ENCODE measurements around the gene SEMA6B.
"Not testable (repeated sequence)": the region's sequence is repeated elsewhere in the genome, so short reads cannot be mapped to it uniquely, and the experiment has no call there.

Gene SEMA6B

DNA sequence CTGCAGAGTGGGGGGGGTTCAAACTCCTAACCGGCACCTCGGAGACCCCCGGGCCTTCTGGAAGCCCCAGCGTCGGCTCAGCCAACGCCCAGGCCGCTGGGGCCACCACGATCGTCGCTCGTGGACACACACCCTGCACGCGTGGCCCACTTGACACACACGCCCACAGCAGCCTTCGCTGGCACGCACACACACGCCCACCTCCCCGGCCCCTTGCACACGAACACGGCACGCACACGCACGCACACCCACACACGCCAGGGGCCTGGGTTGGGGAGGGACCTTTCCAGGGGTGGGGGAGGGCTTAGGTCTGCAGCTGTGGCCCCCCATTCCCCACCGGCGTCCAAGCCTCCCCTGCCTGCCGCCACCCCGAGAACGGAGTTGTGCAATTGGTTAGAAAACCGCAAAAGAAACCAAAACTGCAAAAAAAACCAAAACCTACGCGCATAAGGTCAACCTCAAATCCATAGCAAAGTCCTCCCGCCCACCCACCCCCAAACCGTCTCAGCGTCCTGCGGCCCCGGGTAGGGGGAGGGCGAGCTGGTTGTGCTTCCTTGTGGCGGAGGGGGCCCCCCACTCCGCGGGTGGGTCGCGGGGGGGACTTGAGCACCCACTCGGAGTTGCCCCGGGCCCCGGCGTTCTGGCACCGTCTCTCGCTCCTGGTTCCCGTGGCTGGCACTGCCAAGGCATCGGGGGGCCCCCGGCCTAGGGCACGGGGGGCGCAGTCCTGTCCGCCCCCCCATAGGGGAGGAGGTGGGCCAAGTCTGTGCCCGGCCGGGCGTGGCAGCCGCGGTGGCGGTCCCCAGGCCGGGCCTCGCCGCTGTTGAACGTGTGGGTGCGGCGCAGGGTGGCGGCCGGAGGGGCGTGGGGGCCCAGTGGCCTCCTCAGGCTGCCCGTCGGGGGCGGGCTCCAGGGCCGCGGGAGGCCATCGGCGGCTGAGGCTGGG lies 16.3 kb downstream of the SEMA6B start:
- DNase-seq, result no peak

DNA sequence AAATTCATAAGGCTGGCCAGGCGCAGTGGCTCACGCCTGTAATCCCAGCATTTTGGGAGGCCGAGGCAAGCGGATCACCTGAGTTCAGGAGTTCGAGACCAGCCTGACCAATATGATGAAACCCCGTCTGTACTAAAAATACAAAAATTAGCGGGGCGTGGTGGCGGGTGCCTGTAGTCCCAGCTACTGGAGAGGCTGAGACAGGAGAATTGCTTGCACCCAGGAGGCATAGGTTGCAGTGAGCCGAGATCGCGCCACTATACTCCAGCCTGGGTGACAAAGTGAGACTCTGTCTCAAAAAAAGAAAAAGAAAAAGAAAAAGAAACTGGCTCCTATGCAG lies 17.7 kb downstream of the SEMA6B start:
- not testable (repeated sequence) for DNase-seq

GRCh38 chr19:4541114-4541805 lies 18.2 kb downstream of the SEMA6B start:
- DNase-seq, result no peak

DNA sequence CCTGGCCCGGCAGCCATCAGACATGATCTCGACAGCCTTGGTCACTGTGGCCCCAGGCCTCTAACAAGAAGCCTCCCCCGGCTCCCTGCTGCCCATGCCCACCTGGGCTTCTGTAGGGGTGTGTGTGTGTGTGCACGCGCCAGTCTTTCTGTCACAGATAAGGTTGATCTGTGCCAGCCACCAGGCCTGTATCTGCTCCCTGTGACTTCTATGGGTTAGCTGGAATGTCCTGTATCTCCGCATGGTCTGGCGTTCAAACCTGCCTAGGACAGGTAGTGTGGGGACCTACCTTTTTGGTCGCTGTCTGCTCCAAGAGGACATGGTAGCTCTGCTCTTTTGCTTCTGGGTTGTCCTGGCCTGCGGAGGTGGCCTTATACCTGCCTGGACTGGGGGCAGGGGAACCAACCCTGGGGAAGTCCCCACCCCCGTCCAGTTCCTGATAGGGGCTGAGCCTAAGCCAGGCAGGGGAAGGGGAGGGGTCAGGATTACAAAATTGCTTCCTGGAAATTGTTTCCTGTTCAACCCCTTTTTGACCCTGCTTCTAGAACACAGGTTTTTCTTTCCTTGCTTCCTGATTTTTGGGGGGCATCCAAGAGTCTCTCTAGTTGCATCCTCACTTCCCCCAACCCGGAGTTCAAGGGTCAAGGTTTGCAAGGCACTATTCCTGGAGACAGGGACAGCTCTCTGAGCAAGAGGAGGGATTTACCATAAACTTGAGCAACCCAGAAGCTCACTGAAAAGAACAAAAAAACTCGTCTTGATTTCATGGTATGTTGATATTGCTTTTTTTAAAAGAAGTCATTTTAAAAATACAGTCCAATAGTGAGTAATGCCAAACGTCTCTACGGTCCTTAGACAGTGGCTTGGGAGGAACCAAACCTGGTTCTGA lies 19.5 kb downstream of the SEMA6B start, which contains the start of gene LRG1:
Gene LRG1, minus strand, starts transcription at position 344 of the 889 bp plus-strand sequence. Its CDS starts 23 bp downstream, at position 321.
- DNase-seq, result no peak

- DNase-seq, result no peak
These were observed 20.3 kb downstream of the SEMA6B start for GRCh38 chr19:4539169-4539692.

DNA sequence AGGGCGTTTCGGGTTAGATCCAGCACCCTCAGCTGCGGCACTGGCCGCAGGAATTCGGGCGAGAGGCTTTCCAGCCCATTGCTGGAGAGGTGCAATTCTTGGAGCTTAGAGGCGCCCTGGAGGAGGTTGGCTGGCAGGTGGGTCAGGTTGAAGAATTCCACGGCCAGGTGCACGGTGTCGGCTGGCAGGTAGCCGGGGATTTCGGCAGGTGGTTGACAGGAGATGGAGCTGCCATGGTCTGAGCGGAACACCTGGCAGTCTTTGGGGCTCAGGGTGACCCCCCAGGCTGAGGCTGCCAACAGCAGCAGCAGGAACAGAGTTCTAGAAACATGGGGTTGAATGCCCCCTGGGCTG lies 20.9 kb downstream of the SEMA6B start:
- DNase-seq, result no peak

- no peak for DNase-seq
These were observed 21.4 kb downstream of the SEMA6B start for GRCh38 chr19:4537953-4538600.

GRCh38 chr19:4536798-4537197 lies 22.7 kb downstream of the SEMA6B start:
- no peak for DNase-seq

GRCh38 chr19:4534836-4535658 lies 24.4 kb downstream of the SEMA6B start, which contains the start of gene PLIN5:
Gene PLIN5, minus strand, starts transcription at chr19:4535224. Its CDS starts 1,150 bp downstream, at chr19:4534074.
- DNase-seq, result peak; percentile 12

DNA sequence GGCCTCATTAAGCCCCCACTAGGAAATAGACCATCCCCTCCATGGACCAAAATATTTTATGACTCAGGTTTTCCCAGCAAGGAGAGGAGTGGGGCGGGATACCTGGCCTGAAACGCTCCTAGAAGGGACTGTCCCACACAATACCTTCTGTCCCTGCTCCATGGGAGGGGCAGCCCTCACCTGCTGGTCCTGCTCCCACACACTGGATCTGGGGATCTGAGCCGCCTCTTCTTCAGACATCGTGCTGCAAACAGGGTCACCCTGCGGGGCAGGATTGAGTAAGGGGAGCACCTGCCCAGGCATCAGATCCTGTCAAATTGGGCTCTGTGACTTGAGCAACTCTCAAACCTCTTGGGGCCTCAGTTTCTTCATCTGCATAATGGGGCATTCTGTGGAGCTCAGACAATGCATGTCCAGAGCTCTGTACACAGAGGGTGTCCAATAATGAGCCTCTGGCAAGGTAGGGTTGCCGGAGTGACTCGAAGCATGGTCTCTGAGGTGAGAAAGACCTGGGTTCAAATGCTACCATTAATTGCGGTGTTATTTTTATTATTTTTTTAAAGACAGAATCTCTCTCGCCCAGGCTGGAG lies 25.6 kb downstream of the SEMA6B start:
- no peak for DNase-seq

DNA sequence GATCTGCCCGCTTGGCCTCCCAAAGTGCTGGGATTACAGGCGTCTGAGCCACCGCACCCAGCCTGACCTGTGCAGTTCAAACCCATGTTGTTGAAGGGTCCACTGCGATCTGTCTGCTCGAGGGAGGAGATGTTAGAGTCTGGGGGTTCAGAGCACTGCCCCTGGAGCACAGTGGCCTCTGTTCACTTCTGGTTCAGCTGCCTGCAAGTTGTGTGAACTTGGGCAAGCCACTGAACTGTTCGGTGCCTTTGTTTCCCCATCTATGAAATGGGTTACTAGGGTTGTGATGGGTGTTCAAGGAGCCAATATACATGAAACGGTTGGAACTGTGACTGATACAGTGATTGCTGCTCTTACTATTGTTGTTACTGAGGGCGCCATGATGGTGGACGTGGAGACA lies 26.1 kb downstream of the SEMA6B start:
- DNase-seq, result no peak

GRCh38 chr19:4531562-4532165 lies 27.8 kb downstream of the SEMA6B start:
- DNase-seq, result no peak

DNA sequence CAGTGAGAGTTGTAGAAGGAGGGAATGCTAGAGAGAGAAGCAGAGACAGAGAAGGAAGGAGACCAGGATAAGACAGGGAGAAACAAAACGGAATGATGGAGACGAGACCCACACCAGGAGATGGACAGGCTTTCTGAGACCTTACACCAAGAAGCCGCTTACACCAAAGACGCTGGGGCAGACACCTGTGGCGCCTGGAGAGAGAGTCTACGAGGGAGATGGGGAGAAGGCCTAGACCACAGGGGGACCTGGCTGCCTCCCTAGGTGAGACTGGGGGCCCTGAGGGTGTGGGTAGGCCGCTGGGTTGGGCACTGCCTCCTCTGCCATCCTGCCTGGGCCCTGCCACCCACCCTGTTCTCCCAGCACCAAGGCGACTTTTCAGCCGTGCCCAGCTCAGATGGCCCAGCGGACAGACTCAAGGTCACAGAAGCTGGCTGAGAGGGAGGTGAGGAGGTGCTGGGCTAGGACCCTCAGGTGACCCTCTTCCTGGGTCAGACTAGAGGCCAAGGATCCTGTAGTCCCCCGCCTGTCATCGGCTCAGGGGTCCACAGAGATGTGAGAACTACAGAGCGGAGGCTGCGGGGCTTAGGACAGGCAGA lies 29.5 kb downstream of the SEMA6B start:
- no peak for DNase-seq

- DNase-seq, result no peak
These were observed 30.6 kb downstream of the SEMA6B start for GRCh38 chr19:4528843-4529242.

- not testable (repeated sequence) for DNase-seq
These were observed 32.1 kb downstream of the SEMA6B start for GRCh38 chr19:4527377-4527776.

DNA sequence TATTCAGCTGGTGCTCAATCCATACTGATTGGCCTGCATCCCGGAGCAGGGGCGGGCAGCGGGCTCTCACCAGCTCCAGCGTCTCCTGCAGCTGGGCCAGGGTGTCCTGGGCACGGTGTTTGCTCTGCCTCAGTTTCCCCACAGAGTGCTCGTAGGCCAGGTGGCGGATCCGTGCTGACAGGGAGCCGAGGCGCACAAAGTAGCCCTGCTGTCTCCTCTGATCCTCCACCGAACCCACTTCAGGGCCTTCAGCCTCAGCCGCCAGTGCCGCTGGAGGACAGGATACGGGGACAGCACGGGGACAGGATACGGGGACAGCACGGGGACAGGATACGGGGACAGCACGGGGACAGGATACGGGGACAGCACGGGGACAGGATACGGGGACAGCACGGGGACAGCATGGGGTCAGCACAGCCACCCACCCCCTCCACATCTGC lies 33.9 kb downstream of the SEMA6B start:
- no peak for DNase-seq

- DNase-seq, result no peak
These were observed 34.5 kb downstream of the SEMA6B start for GRCh38 chr19:4524808-4525562.

DNA sequence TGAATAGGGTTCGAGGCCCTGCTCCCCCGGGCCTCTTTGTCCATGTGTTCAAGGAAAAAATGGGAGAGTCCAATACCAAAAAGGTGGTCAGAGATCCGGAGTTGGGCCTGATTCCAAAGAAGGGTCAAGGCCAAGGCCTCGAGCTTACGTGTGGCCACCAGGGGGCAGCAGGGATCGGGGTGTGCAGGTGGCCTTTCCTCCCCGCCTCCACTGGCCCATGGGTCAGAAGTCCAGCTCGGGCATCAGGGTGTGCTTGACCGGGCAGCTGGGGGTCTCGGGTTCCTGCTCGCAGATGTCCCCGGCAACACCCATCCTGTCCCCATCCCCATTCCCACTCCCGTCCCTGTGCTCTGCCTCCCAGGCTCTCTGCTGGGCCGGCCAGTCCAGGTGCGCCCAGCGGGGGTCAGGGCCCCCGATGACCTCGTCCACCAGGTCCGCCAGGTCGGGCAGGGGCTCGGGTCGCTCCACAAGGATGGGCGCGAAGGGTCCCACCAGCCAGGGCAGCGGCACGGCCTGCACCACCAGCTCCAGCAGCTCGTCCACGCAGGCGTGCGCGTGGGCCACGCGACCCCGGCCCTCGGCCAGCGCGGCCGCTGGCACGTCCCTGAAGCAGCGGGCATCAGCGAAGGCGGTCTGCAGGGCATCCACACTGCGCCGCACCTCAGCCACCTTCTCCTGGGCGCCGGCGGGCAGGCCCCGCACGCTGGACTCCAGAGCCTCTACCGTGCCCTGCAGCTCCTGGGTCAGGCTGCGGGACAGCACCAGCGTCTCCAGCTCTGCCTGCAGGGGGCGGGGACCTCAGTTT lies 36.0 kb downstream of the SEMA6B start:
- DNase-seq, result no peak
